GM23338 (cell line): Measurements from ENCODE around the gene PTH2. TPM values are rescaled to one million over a fixed set of nuclear protein-coding genes. Genes with fewer than 3 reads are reported as not detected.

Experiments used
- ATAC-seq: fragments of 200-7000 bp; cut with Tn5 transposase; 3 replicates; pipeline ENCODE4 v1.9.1; 2020
- DNase-seq: peaks from one replicate; pipeline ENCODE4 v3.0.0-alpha.2; 2015; ENCODE audit warnings: low spot score
- H2AFZ ChIP-seq: fragments of 200-600 bp; sonication (generic); 2 replicates; pipeline ENCODE4 v1.8.0; 2016; ENCODE audit warnings: antibody characterized with exemption, mild to moderate bottlenecking, moderate library complexity
- H3F3A ChIP-seq: fragments of 200-600 bp; sonication (generic); replicated peaks from 2 replicates; pipeline ENCODE4 v1.8.0; 2017; ENCODE audit warnings: antibody characterized with exemption, mixed run types, low read depth
- H3K27ac ChIP-seq: fragments of 200-600 bp; sonication (generic); 2 replicates; pipeline ENCODE4 v1.6.1; 2016; ENCODE audit warnings: low read depth
- H3K27me3 ChIP-seq: fragments of 200-600 bp; sonication (generic); 2 replicates; pipeline ENCODE4 v1.8.0; 2016; ENCODE audit warnings: mild to moderate bottlenecking, mixed run types, moderate library complexity; ENCODE audit not compliant: insufficient read depth
- H3K36me3 ChIP-seq: fragments of 200-600 bp; sonication (generic); 2 replicates; pipeline ENCODE4 v1.8.0; 2016; ENCODE audit warnings: mild to moderate bottlenecking; ENCODE audit not compliant: insufficient read depth
- H3K4me1 ChIP-seq: fragments of 200-600 bp; sonication (generic); 2 replicates; pipeline ENCODE4 v1.8.0; 2016; ENCODE audit warnings: mild to moderate bottlenecking, moderate library complexity; ENCODE audit not compliant: insufficient read depth
- H3K4me2 ChIP-seq: fragments of 200-600 bp; sonication (generic); 2 replicates; pipeline ENCODE4 v1.7.1; 2017; ENCODE audit warnings: mixed run types
- H3K4me3 ChIP-seq: fragments of 200-600 bp; sonication (generic); 2 replicates; pipeline ENCODE4 v1.6.1; 2016; ENCODE audit warnings: mixed run types
- H3K79me2 ChIP-seq: fragments of 200-600 bp; sonication (generic); replicated peaks from 2 replicates; pipeline ENCODE4 v1.8.0; 2017; ENCODE audit warnings: mild to moderate bottlenecking; ENCODE audit not compliant: insufficient read depth
- H3K9me2 ChIP-seq: fragments of 200-600 bp; sonication (generic); 2 replicates; pipeline ENCODE4 v1.8.0; 2017; ENCODE audit not compliant: insufficient read depth
- H4K20me1 ChIP-seq: fragments of 200-600 bp; sonication (generic); replicated peaks from 2 replicates; pipeline ENCODE4 v1.8.0; 2017; ENCODE audit warnings: mild to moderate bottlenecking; ENCODE audit not compliant: insufficient read depth
- H3K27ac Mint-ChIP-seq: 2 replicates; pipeline ENCODE4 v1.8.0; 2020; ENCODE audit warnings: inconsistent platforms, mild to moderate bottlenecking, moderate library complexity, mixed read lengths
- H3K27me3 Mint-ChIP-seq: 3 replicates; pipeline ENCODE4 v1.8.0; 2022; ENCODE audit warnings: low read depth, mild to moderate bottlenecking, moderate library complexity, mixed read lengths, inconsistent platforms; ENCODE audit not compliant: insufficient read depth, poor library complexity
- H3K36me3 Mint-ChIP-seq: 3 replicates; pipeline ENCODE4 v1.8.0; 2021; ENCODE audit warnings: low read depth, mild to moderate bottlenecking, inconsistent platforms, moderate library complexity, mixed read lengths
- H3K4me1 Mint-ChIP-seq: 3 replicates; pipeline ENCODE4 v1.8.0; 2020; ENCODE audit warnings: mild to moderate bottlenecking, inconsistent platforms, mixed read lengths
- H3K4me3 Mint-ChIP-seq: 3 replicates; pipeline ENCODE4 v1.8.0; 2021; ENCODE audit warnings: moderate library complexity, mild to moderate bottlenecking, inconsistent platforms, mixed read lengths
- H3K9me3 Mint-ChIP-seq: 3 replicates; pipeline ENCODE4 v1.8.0; 2020; ENCODE audit warnings: moderate library complexity, mild to moderate bottlenecking, inconsistent platforms, mixed read lengths
- EZH2 ChIP-seq: fragments of 200-600 bp; sonication (generic); IDR thresholded peaks from one replicate; pipeline ENCODE4 v1.8.0; 2017; ENCODE audit warnings: antibody characterized with exemption, mild to moderate bottlenecking, low read depth; ENCODE audit not compliant: unreplicated experiment
- STAT1 ChIP-seq: IDR thresholded peaks from one replicate; pipeline ENCODE4 v1.6.1; 2016; ENCODE audit warnings: antibody characterized with exemption; ENCODE audit not compliant: unreplicated experiment
- ZNF114 ChIP-seq: fragments of 250-450 bp; sonication (Bioruptor Pico); IDR thresholded peaks from 2 replicates; pipeline ENCODE4 v1.5.0; 2020; ENCODE audit warnings: mild to moderate bottlenecking, moderate library complexity
- ZNF331 ChIP-seq: fragments of 250-450 bp; sonication (Bioruptor Pico); IDR thresholded peaks from 2 replicates; pipeline ENCODE4 v1.5.0; 2020; ENCODE audit warnings: low read depth, mild to moderate bottlenecking, moderate library complexity
- polyA plus RNA-seq: library from polyadenylated mRNA; unstranded; fragments of >200 nt; fragmentation: Nextera tagmentation; extraction: Ambion mirVana; gene quantifications from 2 replicates; pipeline ENCODE4 v1.2.1, GENCODE V29; 2016
- total RNA-seq: library from RNA; depleted of rRNA; stranded (reverse); fragments of >200 nt; shearing (Covaris generic); gene quantifications from 2 replicates; pipeline ENCODE4 v1.2.3, GENCODE V29; 2014
- TF ChIP-seq, protein P1 (sequence below): fragments of 250-450 bp; sonication (Bioruptor Pico); IDR thresholded peaks from 2 replicates; pipeline ENCODE4 v1.5.0; 2020; ENCODE audit warnings: mild to moderate bottlenecking, moderate library complexity
- TF ChIP-seq, protein P2 (sequence below): IDR thresholded peaks from 2 replicates; pipeline ENCODE4 v1.6.1; 2016; ENCODE audit warnings: antibody characterized with exemption

The PTH2 gene
- total and polyA plus RNA-seq, 2 experiments from 2014 or later = 1.6 TPM; not detected in 1

DNA sequence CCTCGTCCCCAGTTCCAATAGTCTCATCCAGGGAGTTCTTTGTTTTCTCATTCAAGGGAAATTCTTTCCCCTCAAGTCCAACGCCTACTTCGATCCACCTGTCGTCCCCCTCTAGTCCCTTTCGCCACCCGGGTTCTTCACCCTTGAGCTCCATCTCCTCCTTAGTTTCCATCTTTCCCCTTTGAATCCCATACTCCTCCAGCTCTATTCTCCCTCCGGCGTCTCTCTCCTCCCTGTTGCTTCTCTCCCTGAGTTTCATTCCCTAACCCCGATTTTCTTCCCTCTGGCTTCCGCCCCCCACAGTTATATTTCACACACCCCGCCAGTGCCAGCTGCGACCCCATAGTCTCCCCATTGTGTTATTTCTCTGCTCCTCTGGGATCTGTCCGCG, 18.7 kb upstream of the PTH2 start:
- H3K4me1 ChIP-seq = peaks cover 13% of the 10 kb centered on the region
- Mint-ChIP-seq H3K36me3 (peaks cover 11% of the 10 kb centered on the region; the same call in 2 of the 3 replicates), H3K9me3 (peaks cover 5% of the 10 kb centered on the region; the same call in 2 of the 3 replicates), H3K27me3 (peaks cover 75% of the 10 kb centered on the region), H3K4me3 (peak overlapping the region; percentile 66), H3K4me1 (peaks cover 21% of the 10 kb centered on the region), H3K27ac (no peak overlapping the region)
- peaks cover 16% of the 10 kb centered on the region for H3F3A ChIP-seq
- ATAC-seq = no peak
- no peaks in the 10 kb centered on the region; the same call in 1 of the 2 replicates for H3K36me3 ChIP-seq
- H2AFZ ChIP-seq = peak overlapping the region; percentile 90
- DNase-seq = no peak
- no peak for TF ChIP-seq ZNF114 (CRISPR knock-in tag)
- TF ChIP-seq EZH2 = no peak
- TF ChIP-seq, protein P1, sequence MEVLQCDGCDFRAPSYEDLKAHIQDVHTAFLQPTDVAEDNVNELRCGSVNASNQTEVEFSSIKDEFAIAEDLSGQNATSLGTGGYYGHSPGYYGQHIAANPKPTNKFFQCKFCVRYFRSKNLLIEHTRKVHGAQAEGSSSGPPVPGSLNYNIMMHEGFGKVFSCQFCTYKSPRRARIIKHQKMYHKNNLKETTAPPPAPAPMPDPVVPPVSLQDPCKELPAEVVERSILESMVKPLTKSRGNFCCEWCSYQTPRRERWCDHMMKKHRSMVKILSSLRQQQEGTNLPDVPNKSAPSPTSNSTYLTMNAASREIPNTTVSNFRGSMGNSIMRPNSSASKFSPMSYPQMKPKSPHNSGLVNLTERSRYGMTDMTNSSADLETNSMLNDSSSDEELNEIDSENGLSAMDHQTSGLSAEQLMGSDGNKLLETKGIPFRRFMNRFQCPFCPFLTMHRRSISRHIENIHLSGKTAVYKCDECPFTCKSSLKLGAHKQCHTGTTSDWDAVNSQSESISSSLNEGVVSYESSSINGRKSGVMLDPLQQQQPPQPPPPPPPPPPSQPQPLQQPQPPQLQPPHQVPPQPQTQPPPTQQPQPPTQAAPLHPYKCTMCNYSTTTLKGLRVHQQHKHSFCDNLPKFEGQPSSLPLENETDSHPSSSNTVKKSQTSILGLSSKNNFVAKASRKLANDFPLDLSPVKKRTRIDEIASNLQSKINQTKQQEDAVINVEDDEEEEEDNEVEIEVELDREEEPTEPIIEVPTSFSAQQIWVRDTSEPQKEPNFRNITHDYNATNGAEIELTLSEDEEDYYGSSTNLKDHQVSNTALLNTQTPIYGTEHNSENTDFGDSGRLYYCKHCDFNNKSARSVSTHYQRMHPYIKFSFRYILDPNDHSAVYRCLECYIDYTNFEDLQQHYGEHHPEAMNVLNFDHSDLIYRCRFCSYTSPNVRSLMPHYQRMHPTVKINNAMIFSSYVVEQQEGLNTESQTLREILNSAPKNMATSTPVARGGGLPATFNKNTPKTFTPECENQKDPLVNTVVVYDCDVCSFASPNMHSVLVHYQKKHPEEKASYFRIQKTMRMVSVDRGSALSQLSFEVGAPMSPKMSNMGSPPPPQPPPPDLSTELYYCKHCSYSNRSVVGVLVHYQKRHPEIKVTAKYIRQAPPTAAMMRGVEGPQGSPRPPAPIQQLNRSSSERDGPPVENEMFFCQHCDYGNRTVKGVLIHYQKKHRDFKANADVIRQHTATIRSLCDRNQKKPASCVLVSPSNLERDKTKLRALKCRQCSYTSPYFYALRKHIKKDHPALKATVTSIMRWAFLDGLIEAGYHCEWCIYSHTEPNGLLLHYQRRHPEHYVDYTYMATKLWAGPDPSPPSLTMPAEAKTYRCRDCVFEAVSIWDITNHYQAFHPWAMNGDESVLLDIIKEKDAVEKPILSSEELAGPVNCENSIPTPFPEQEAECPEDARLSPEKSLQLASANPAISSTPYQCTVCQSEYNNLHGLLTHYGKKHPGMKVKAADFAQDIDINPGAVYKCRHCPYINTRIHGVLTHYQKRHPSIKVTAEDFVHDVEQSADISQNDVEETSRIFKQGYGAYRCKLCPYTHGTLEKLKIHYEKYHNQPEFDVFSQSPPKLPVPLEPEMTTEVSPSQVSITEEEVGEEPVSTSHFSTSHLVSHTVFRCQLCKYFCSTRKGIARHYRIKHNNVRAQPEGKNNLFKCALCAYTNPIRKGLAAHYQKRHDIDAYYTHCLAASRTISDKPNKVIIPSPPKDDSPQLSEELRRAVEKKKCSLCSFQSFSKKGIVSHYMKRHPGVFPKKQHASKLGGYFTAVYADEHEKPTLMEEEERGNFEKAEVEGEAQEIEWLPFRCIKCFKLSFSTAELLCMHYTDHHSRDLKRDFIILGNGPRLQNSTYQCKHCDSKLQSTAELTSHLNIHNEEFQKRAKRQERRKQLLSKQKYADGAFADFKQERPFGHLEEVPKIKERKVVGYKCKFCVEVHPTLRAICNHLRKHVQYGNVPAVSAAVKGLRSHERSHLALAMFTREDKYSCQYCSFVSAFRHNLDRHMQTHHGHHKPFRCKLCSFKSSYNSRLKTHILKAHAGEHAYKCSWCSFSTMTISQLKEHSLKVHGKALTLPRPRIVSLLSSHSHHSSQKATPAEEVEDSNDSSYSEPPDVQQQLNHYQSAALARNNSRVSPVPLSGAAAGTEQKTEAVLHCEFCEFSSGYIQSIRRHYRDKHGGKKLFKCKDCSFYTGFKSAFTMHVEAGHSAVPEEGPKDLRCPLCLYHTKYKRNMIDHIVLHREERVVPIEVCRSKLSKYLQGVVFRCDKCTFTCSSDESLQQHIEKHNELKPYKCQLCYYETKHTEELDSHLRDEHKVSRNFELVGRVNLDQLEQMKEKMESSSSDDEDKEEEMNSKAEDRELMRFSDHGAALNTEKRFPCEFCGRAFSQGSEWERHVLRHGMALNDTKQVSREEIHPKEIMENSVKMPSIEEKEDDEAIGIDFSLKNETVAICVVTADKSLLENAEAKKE = no peak
- TF ChIP-seq ZNF331 (CRISPR knock-in tag) = no peak
- TF ChIP-seq, protein P2, sequence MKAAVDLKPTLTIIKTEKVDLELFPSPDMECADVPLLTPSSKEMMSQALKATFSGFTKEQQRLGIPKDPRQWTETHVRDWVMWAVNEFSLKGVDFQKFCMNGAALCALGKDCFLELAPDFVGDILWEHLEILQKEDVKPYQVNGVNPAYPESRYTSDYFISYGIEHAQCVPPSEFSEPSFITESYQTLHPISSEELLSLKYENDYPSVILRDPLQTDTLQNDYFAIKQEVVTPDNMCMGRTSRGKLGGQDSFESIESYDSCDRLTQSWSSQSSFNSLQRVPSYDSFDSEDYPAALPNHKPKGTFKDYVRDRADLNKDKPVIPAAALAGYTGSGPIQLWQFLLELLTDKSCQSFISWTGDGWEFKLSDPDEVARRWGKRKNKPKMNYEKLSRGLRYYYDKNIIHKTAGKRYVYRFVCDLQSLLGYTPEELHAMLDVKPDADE = no peak
- TF ChIP-seq STAT1 = no peak
- H3K79me2 ChIP-seq = no peaks in the 10 kb centered on the region
- peak overlapping the region; percentile 94 for H3K4me2 ChIP-seq
- peak overlapping the region; percentile 61 for H3K4me3 ChIP-seq
- no peaks in the 10 kb centered on the region for H4K20me1 ChIP-seq
- peak overlapping the region; percentile 76; the same call in 1 of the 2 replicates for H3K27ac ChIP-seq
- peaks cover 50% of the 10 kb centered on the region for H3K27me3 ChIP-seq
- no peaks in the 10 kb centered on the region for H3K9me2 ChIP-seq
